Measurements from ENCODE around the gene TLE1. TPM values are rescaled to one million over a fixed set of nuclear protein-coding genes. Genes with fewer than 3 reads are reported as not detected.

Gene TLE1
- total RNA-seq, 2 donors from 2014 or later = 43.8 to 54.8 TPM

DNA sequence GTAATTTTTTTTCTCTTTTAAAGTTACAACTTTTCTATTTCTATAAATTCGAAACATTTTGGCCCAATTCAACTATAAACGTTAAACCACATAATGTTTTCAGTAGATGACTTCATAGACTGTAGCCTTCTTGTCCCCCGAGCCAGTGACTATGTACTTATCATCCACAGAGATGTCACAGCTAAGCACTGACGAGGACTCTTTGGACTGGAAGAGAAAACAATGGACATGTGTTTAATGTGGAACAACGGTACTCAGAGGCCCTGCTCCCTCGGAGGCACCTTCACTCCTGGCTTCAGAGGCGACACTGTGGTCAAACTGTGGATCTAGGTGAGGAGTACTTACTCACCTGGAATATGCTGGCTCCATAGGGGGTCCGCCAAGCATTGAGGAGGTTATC lies 105.2 kb downstream of the TLE1 start:
- intact Hi-C loops (cut with DNase I) = no loop called here
- no peak for DNase-seq
- Histone ChIP-seq H3K9ac (ENCODE audit: low read depth in 2 of 2, low read length in 2 of 2) (no peak overlapping the region), H3K36me3 (peaks cover 4% of the 10 kb centered on the region), H3K4me3 (no peak overlapping the region), H3K4me1 (no peaks in the 10 kb centered on the region), H3K27ac (no peak overlapping the region), H3K9me3 (no peaks in the 10 kb centered on the region), H3K27me3 (no peaks in the 10 kb centered on the region)
- TF ChIP-seq, protein P1, sequence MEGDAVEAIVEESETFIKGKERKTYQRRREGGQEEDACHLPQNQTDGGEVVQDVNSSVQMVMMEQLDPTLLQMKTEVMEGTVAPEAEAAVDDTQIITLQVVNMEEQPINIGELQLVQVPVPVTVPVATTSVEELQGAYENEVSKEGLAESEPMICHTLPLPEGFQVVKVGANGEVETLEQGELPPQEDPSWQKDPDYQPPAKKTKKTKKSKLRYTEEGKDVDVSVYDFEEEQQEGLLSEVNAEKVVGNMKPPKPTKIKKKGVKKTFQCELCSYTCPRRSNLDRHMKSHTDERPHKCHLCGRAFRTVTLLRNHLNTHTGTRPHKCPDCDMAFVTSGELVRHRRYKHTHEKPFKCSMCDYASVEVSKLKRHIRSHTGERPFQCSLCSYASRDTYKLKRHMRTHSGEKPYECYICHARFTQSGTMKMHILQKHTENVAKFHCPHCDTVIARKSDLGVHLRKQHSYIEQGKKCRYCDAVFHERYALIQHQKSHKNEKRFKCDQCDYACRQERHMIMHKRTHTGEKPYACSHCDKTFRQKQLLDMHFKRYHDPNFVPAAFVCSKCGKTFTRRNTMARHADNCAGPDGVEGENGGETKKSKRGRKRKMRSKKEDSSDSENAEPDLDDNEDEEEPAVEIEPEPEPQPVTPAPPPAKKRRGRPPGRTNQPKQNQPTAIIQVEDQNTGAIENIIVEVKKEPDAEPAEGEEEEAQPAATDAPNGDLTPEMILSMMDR (IDR thresholded peaks at IDR 0.05) = no peak

DNA sequence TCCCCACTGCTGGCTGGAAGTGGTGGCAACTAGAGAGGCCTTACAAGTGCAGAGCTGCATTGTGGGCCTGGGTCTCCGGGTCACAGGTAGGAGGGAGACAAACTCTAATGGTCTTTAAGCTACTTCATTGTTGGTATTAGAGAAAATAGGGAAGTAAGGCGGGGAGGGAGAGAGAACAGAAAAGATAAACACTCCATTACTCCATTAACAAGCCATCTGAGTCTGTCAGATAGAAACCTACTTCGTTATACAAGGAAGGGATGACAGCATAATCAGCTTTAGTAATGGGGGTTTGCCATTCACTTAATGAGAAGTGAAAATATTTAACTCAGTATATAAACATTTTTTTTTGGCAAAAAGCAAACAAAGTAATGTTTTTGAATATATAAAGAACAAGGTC lies 107.4 kb downstream of the TLE1 start:
- Histone ChIP-seq H3K4me1 (no peaks in the 10 kb centered on the region), H3K9ac (ENCODE audit: low read depth in 2 of 2, low read length in 2 of 2) (no peak overlapping the region), H3K9me3 (no peaks in the 10 kb centered on the region), H3K36me3 (peaks cover 4% of the 10 kb centered on the region), H3K4me3 (no peak overlapping the region), H3K27ac (no peak overlapping the region), H3K27me3 (no peaks in the 10 kb centered on the region)
- TF ChIP-seq, protein P1 (IDR thresholded peaks at IDR 0.05) = no peak
- intact Hi-C loops (cut with DNase I) = no loop called here
- no peak for DNase-seq

DNA sequence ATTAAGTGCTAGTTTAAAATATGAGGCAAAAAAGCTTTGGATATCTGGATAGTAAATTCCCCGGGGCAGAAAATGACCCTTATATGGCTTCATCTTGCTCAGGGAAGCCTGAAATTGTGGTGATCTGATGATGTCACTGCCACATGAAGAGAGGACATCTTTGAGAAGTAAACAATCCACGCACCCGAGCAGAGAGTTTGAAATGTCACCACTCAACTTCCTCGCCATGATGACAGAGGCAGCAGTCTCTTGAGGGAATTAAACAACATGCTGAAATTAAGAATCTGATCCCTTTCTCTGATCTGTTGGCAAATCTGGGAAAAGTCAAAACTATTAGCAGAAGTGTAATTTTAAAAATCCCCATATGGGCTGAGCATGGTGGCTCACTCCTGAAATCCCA lies 110.0 kb downstream of the TLE1 start:
- H3K9ac ChIP-seq (ENCODE audit: low read depth in 2 of 2, low read length in 2 of 2) = no peak overlapping the region
- H3K4me3 ChIP-seq = no peak overlapping the region
- intact Hi-C loops (cut with DNase I) = no loop called here
- no peaks in the 10 kb centered on the region for H3K4me1 ChIP-seq
- H3K9me3 ChIP-seq = no peaks in the 10 kb centered on the region
- no peaks in the 10 kb centered on the region for H3K27me3 ChIP-seq
- TF ChIP-seq, protein P1 (IDR thresholded peaks at IDR 0.05) = no peak
- no peak for DNase-seq
- H3K36me3 ChIP-seq = peaks cover 4% of the 10 kb centered on the region
- H3K27ac ChIP-seq = no peak overlapping the region

DNA sequence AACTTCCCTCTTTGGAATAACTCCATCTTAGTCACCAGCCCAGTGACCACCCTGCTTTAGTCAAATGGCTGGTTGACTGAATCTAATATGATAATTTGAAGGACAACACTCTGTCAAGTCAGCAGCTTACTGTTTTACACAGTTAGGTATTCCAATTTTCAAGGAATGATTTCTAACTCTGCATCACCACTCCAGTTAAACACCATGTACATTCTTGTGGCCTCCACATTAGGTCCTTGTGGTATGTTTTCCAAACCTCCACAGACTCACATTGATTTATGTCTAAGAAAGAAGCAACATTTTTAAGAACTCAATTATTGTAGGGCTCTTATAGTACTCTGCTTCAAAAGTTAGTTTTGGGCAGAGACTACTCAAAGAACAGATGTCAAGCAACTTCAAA lies 110.7 kb downstream of the TLE1 start:
- H3K27ac ChIP-seq = no peak overlapping the region
- DNase-seq = no peak
- TF ChIP-seq, protein P1 (IDR thresholded peaks at IDR 0.05) = no peak
- H3K4me3 ChIP-seq = no peak overlapping the region
- no peak overlapping the region for H3K9ac ChIP-seq (ENCODE audit: low read depth in 2 of 2, low read length in 2 of 2)
- no peaks in the 10 kb centered on the region for H3K4me1 ChIP-seq
- intact Hi-C loops (cut with DNase I) = no loop called here
- H3K9me3 ChIP-seq = no peaks in the 10 kb centered on the region
- H3K36me3 ChIP-seq = peaks cover 3% of the 10 kb centered on the region
- no peaks in the 10 kb centered on the region for H3K27me3 ChIP-seq

DNA sequence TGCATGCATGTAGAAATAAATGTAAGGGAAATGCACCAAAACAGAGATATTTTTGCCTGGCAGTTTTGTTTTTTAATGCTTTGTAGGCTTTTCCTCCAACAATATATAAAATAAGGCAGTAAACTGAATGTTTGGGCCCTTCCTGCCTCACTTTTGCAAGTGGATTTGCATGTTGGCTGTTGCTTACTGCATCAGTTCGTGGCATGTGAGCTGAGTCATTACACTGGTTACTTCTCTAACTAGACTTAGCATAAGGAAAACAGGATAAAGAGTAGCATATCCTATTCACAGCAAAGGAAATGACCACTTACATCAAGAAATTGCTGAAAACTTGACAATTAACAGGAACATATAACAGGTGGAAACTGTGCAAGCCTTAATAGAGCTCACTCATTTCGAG lies 113.4 kb downstream of the TLE1 start:
- H3K9me3 ChIP-seq = no peaks in the 10 kb centered on the region
- no peaks in the 10 kb centered on the region for H3K36me3 ChIP-seq
- no peaks in the 10 kb centered on the region for H3K4me1 ChIP-seq
- no peak for DNase-seq
- no peak overlapping the region for H3K4me3 ChIP-seq
- H3K27me3 ChIP-seq = no peaks in the 10 kb centered on the region
- intact Hi-C loops (cut with DNase I) = no loop called here
- no peak overlapping the region for H3K9ac ChIP-seq (ENCODE audit: low read depth in 2 of 2, low read length in 2 of 2)
- TF ChIP-seq, protein P1 (IDR thresholded peaks at IDR 0.05) = no peak
- no peak overlapping the region for H3K27ac ChIP-seq

DNA sequence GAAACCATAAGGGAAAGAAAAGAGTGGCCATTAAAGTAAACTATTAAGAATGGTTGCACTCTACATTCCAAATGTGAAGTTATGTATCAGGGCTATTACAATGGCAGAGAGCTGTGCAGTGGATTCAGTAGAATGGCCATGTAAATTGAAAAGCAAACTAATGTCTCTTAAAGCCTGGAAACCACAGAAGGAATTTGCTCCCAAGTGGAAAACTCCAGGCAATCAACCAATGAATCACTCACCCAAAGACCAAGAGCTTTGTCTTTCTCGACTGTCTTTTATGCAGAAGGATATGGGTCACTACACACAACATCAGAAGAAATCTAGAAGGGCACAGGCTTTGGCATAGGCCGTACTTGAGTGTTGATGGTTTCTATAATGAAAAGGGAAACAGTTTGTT lies 114.9 kb downstream of the TLE1 start:
- intact Hi-C loops (cut with DNase I) = no loop called here
- Histone ChIP-seq H3K27ac (no peak overlapping the region), H3K4me1 (no peaks in the 10 kb centered on the region), H3K9ac (ENCODE audit: low read depth in 2 of 2, low read length in 2 of 2) (no peak overlapping the region), H3K4me3 (no peak overlapping the region), H3K9me3 (no peaks in the 10 kb centered on the region), H3K36me3 (no peaks in the 10 kb centered on the region), H3K27me3 (no peaks in the 10 kb centered on the region)
- DNase-seq = no peak
- TF ChIP-seq, protein P1 (IDR thresholded peaks at IDR 0.05) = no peak

All from colonic mucosa (tissue), 4 donors.